Body of pancreas (tissue), 4 donors: ENCODE results near the gene KLK4.

Experiments
- POLR2A ChIP-seq, 3 donors: fragments of 450-650 bp; IDR thresholded peaks; one replicate each; pipeline ENCODE4 v1.6.1; 2016; ENCODE audit warnings: antibody characterized with exemption in 3 of 3, mild to moderate bottlenecking in 2 of 3
- TF ChIP-seq, protein P1 (sequence below), 7 experiments: fragments of 450-650 bp in 4 of 7; fragments of 200-600 bp in 3 of 7; sonication (generic) in 3 of 7; IDR thresholded peaks; one replicate each; pipeline ENCODE4 v1.5.1; 2016 to 2019; ENCODE audit warnings: antibody characterized with exemption in 7 of 7

DNA sequence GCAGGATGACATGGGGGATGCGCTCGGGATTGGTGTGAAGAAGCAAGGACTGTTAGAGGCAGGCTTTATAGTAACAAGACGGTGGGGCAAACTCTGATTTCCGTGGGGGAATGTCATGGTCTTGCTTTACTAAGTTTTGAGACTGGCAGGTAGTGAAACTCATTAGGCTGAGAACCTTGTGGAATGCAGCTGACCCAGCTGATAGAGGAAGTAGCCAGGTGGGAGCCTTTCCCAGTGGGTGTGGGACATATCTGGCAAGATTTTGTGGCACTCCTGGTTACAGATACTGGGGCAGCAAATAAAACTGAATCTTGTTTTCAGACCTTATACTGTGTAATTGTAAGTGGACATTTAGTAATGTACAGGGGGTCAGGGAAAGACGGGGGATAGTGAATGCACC is 31.0 kb downstream of the KLK4 start:
- TF ChIP-seq, protein P1, sequence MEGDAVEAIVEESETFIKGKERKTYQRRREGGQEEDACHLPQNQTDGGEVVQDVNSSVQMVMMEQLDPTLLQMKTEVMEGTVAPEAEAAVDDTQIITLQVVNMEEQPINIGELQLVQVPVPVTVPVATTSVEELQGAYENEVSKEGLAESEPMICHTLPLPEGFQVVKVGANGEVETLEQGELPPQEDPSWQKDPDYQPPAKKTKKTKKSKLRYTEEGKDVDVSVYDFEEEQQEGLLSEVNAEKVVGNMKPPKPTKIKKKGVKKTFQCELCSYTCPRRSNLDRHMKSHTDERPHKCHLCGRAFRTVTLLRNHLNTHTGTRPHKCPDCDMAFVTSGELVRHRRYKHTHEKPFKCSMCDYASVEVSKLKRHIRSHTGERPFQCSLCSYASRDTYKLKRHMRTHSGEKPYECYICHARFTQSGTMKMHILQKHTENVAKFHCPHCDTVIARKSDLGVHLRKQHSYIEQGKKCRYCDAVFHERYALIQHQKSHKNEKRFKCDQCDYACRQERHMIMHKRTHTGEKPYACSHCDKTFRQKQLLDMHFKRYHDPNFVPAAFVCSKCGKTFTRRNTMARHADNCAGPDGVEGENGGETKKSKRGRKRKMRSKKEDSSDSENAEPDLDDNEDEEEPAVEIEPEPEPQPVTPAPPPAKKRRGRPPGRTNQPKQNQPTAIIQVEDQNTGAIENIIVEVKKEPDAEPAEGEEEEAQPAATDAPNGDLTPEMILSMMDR (IDR thresholded peaks at IDR 0.05): no peak
- no peak for TF ChIP-seq POLR2A (IDR thresholded peaks at IDR 0.05)
